ENCODE measurements around the gene GNAZ. TPM values are rescaled to one million over a fixed set of nuclear protein-coding genes. Genes with fewer than 3 reads are reported as not detected.

GNAZ gene
- polyA plus RNA-seq, 1 experiment: 12.6 TPM

DNA sequence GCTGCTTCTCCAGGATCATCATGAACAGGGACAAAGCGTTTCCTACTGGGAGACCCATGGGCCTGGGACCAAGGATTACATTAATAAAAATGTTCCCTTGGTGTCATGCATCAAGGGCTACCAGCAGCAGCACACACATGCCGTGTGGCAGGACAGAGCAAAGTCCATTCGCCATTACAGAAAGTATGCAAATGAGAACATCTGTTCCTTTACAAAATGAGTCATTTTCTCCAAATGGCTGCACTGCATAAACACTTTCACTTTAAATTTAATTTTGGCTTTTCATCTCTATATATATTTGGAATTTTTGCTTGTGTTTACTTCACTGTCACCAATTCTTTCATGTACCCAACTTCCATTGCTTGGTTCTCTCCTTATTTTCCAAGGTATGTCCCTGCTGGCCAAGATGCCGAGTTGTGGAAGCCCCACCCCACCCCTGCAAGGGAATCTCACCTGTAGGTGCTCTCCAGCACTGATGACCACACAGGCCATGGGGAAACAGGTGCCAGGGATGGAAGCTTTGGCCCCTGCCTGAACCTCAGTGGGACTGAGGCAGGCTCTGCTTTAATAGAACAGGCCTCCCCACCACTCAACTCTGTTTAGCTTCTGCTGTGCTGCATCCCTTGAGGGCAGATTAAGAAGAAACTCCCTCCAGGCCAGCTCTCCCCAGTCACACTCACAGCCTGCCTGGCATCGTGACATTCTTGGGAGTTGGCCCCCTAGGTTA, 15.6 kb upstream of the GNAZ start:
- Histone ChIP-seq H3K36me3 (ENCODE audit: control insufficient read depth, insufficient read depth, low read length) (no peaks in the 10 kb centered on the region), H3K4me3 (ENCODE audit: low read depth, low read length) (no peak overlapping the region), H3K27me3 (ENCODE audit: control insufficient read depth, insufficient read depth, low read length) (no peaks in the 10 kb centered on the region)
- DNase-seq (ENCODE audit: low read depth): no peak
- POLR2A ChIA-PET: no interaction called here
- TF ChIP-seq, protein P1, sequence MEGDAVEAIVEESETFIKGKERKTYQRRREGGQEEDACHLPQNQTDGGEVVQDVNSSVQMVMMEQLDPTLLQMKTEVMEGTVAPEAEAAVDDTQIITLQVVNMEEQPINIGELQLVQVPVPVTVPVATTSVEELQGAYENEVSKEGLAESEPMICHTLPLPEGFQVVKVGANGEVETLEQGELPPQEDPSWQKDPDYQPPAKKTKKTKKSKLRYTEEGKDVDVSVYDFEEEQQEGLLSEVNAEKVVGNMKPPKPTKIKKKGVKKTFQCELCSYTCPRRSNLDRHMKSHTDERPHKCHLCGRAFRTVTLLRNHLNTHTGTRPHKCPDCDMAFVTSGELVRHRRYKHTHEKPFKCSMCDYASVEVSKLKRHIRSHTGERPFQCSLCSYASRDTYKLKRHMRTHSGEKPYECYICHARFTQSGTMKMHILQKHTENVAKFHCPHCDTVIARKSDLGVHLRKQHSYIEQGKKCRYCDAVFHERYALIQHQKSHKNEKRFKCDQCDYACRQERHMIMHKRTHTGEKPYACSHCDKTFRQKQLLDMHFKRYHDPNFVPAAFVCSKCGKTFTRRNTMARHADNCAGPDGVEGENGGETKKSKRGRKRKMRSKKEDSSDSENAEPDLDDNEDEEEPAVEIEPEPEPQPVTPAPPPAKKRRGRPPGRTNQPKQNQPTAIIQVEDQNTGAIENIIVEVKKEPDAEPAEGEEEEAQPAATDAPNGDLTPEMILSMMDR (IDR thresholded peaks at IDR 0.05; ENCODE audit: insufficient read depth, low read depth, low read length): no peak
- CTCF ChIA-PET: no interaction called here

DNA sequence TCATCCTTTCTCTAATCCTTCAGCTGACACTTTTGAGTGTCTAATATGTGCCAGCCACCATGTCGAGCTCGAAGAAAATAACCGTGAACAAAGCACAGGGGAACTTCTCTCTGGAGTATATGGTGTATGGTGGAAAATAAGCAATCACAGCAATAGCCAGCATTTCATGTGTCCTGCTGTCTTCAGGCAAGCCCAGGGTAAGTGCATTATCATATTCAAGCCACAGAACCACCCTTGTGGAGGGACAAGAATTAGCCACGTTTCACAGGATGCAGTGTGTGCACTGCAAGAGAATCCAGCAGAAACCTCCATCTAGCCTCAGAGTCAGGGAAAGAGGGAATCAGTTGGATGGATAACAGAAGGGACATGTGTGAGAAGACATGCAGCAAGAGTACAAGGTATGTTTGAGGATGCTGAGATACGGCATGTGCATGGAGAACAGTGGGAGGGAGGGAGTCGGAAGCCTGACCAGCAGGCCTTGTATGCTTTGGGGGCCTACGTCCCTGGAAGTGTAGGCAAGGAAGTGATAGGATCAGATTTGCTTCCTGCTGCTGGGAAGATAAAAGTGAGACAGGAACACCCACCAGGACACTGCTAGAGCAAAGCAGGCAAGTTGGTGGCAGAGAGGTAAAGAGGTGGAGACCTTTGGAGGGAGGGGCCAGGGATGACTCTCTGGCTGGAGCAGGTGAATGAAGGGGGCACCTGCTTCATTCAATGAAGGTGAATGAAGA, 14.7 kb upstream of the GNAZ start:
- POLR2A ChIA-PET: no interaction called here
- TF ChIP-seq, protein P1 (IDR thresholded peaks at IDR 0.05; ENCODE audit: insufficient read depth, low read depth, low read length): no peak
- CTCF ChIA-PET: no interaction called here

DNA sequence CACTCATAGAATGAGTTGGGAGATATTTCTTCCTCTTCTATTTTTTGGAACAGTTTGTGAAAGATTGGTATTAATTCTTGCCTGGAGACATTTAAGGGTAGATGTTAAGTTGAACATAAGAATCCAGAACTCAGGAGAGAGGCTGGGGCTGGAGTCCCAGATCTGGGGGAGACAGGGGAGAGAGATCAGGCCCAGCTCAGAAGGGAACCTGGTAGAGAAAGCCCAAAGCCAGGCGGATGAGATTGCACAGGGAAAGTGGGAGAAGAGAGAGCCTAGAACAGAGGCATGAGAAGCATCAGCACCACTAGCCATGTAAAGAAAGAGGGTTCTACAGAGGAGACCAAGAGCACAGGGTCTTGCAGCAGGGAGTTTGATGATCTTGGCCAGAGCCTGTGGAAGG, 13.0 kb upstream of the GNAZ start:
- Histone ChIP-seq H3K4me3 (ENCODE audit: low read depth, low read length) (no peak overlapping the region), H3K36me3 (ENCODE audit: control insufficient read depth, insufficient read depth, low read length) (no peaks in the 10 kb centered on the region), H3K27me3 (ENCODE audit: control insufficient read depth, insufficient read depth, low read length) (no peaks in the 10 kb centered on the region)
- TF ChIP-seq, protein P1 (IDR thresholded peaks at IDR 0.05; ENCODE audit: insufficient read depth, low read depth, low read length): no peak
- POLR2A ChIA-PET: no interaction called here
- CTCF ChIA-PET: no interaction called here
- no peak for DNase-seq (ENCODE audit: low read depth)

More for the DNA sequence above, 14.7 kb upstream of the GNAZ start:
- no peak overlapping the region for H3K4me3 ChIP-seq (ENCODE audit: low read depth, low read length)
- DNase-seq (ENCODE audit: low read depth): no peak
- H3K36me3 ChIP-seq (ENCODE audit: control insufficient read depth, insufficient read depth, low read length): no peaks in the 10 kb centered on the region
- no peaks in the 10 kb centered on the region for H3K27me3 ChIP-seq (ENCODE audit: control insufficient read depth, insufficient read depth, low read length)

DNA sequence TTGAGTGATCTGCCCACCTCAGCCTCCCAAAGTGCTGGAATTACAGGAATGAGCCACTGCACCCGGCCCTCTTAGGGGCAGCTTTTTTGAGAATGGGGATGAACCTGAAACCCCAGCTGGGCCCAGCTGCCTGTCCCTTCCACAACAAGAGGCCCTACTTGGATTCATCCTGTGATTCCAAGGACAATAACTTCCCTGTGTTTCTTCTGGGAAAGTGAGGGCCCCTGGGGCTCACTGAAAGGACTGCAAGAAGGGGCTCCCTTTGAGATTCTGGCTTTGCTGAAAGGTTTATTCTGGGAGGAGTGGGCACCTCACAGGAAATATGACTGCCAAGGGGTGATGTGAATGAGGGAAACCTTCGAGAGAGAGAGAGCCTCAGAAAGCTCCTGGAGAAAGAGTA, 12.3 kb upstream of the GNAZ start:
- no peaks in the 10 kb centered on the region for H3K27me3 ChIP-seq (ENCODE audit: control insufficient read depth, insufficient read depth, low read length)
- ChIA-PET POLR2A (no interaction called here), CTCF (interaction anchor here (0.6 kb wide), 1 partner anchor 210 kb away, joined by 3 read pairs; no protein-coding TSS in a partner anchor)
- TF ChIP-seq, protein P1 (IDR thresholded peaks at IDR 0.05; ENCODE audit: insufficient read depth, low read depth, low read length): no peak
- H3K36me3 ChIP-seq (ENCODE audit: control insufficient read depth, insufficient read depth, low read length): no peaks in the 10 kb centered on the region
- no peak overlapping the region for H3K4me3 ChIP-seq (ENCODE audit: low read depth, low read length)
- no peak for DNase-seq (ENCODE audit: low read depth)

DNA sequence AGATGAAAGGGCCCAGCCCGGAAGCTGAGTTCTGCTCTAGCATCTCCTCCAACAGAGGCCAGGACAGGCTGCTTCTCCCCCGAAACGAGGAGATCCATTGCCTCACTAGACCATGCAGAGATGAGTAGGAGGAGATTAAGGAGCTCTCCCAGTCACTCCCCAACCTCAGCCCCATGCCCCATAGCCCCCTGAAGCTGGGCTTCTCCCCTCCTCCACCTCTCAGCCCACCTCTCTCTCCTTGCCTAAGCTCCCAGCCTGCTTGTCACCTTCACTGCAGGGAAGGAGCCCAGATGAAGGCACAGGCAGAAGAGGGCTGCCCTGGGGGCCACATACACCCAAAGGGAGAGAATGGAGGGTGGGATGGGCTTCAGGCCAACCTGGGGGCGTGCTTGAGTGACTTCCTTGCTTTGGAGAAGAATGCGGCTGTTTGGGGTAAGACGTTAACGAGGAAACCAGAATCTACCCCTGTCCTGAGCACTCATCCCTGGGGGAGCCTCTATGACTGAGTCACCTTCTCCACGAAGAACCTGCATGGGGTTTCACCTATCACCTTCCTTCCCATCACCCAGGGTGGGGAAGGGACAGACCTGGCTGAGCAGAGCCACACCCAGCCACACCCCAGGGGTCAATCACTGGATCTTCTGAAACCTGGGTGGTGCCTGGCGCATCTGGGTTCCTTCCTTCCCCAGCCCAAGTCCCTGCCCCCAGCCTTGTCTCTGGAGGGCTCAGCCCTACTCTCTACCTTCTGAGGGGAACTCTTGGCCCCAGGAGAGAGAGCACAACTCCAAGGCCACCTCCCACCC, 11.6 kb upstream of the GNAZ start:
- Histone ChIP-seq H3K36me3 (ENCODE audit: control insufficient read depth, insufficient read depth, low read length) (no peaks in the 10 kb centered on the region), H3K27me3 (ENCODE audit: control insufficient read depth, insufficient read depth, low read length) (no peaks in the 10 kb centered on the region), H3K4me3 (ENCODE audit: low read depth, low read length) (no peak overlapping the region)
- ChIA-PET CTCF (interaction anchor here (0.6 kb wide), 1 partner anchor 211 kb away, joined by 3 read pairs; no protein-coding TSS in a partner anchor), POLR2A (no interaction called here)
- no peak for DNase-seq (ENCODE audit: low read depth)
- TF ChIP-seq, protein P1 (IDR thresholded peaks at IDR 0.05; ENCODE audit: insufficient read depth, low read depth, low read length): no peak
